ENCODE measurements around the gene PSMC2. TPM values are rescaled to one million over a fixed set of nuclear protein-coding genes. Genes with fewer than 3 reads are reported as not detected.

PSMC2 gene
- polyA plus RNA-seq, 2 of the 4 experiments (the other 2 are of a cell fraction) = 252 to 287 TPM

DNA sequence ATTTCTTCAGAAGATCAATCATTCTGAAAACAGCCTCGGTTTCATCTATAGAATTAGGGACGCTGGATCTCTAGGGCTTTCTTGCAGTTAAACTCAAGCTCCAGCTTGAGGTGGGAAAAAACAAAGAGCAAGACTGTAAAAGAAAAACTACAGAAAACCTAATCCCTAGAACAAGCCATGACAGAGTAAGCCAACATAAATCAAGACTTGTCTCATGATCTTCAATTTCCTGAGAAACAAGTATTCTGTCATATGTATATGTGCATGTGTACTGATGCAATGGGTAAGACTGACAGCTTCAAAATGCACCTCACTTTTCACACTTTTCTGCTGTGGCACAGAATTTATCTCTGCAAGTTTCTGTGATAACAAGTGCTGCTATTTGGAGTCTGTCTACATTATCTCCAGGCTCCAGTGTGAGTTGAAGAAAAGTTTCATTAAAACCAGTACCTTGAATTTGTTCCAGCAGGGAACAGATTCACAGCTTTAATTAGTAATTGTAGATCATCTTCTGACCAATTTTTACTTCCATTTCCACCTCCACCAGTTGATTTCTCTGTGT, 31.0 kb upstream of the PSMC2 start:
- ATAC-seq = no peak
- POLR2A ChIA-PET = no interaction called here
- H3K27ac ChIP-seq = no peak overlapping the region
- DNase-seq (ENCODE audit: low read depth in 1 of 2, low spot score in 1 of 2) = no peak
- H3K4me2 ChIP-seq = no peak overlapping the region
- no peak for FAIRE-seq
- no peaks in the 10 kb centered on the region for H3K4me1 ChIP-seq
- H3K4me3 ChIP-seq = no peak overlapping the region
- TF ChIP-seq, protein P1, sequence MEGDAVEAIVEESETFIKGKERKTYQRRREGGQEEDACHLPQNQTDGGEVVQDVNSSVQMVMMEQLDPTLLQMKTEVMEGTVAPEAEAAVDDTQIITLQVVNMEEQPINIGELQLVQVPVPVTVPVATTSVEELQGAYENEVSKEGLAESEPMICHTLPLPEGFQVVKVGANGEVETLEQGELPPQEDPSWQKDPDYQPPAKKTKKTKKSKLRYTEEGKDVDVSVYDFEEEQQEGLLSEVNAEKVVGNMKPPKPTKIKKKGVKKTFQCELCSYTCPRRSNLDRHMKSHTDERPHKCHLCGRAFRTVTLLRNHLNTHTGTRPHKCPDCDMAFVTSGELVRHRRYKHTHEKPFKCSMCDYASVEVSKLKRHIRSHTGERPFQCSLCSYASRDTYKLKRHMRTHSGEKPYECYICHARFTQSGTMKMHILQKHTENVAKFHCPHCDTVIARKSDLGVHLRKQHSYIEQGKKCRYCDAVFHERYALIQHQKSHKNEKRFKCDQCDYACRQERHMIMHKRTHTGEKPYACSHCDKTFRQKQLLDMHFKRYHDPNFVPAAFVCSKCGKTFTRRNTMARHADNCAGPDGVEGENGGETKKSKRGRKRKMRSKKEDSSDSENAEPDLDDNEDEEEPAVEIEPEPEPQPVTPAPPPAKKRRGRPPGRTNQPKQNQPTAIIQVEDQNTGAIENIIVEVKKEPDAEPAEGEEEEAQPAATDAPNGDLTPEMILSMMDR (IDR thresholded peaks at IDR 0.05) = no peak
- TF ChIP-seq, protein P2, sequence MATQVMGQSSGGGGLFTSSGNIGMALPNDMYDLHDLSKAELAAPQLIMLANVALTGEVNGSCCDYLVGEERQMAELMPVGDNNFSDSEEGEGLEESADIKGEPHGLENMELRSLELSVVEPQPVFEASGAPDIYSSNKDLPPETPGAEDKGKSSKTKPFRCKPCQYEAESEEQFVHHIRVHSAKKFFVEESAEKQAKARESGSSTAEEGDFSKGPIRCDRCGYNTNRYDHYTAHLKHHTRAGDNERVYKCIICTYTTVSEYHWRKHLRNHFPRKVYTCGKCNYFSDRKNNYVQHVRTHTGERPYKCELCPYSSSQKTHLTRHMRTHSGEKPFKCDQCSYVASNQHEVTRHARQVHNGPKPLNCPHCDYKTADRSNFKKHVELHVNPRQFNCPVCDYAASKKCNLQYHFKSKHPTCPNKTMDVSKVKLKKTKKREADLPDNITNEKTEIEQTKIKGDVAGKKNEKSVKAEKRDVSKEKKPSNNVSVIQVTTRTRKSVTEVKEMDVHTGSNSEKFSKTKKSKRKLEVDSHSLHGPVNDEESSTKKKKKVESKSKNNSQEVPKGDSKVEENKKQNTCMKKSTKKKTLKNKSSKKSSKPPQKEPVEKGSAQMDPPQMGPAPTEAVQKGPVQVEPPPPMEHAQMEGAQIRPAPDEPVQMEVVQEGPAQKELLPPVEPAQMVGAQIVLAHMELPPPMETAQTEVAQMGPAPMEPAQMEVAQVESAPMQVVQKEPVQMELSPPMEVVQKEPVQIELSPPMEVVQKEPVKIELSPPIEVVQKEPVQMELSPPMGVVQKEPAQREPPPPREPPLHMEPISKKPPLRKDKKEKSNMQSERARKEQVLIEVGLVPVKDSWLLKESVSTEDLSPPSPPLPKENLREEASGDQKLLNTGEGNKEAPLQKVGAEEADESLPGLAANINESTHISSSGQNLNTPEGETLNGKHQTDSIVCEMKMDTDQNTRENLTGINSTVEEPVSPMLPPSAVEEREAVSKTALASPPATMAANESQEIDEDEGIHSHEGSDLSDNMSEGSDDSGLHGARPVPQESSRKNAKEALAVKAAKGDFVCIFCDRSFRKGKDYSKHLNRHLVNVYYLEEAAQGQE (IDR thresholded peaks at IDR 0.05) = no peak
- TF ChIP-seq POLR2AphosphoS2 (conservative IDR thresholded peaks at IDR 0.05; ENCODE audit: low read length) = no peak
- H3K9me3 ChIP-seq = no peaks in the 10 kb centered on the region
- CTCF ChIA-PET = interaction anchor here (1.1 to 1.8 kb wide), 2 partner anchors 10 to 18 kb away, joined by 3 to 4 read pairs; no protein-coding TSS in a partner anchor
- WGBS (ENCODE audit: missing lambda C conversion rate) = 96% methylated on average over 2 of the region's 2 CpGs

DNA sequence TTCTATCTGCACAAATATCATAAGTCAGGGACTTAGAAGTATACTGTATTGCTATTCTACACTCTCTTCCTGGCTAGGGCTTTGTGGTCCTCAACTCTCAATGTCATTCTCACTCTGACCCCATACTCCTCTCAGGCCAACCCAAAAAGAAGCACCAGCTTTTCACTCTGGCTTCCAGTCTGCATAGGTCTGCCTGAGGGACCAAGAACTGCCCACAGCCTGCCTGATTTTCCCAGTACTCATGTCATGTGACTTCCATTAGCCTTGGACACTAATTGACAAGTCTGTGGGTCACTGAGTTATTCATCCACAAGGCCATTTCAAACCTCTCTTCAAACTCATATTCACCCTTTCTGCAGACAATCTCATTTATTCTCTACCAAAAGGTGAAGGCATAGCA, 30.4 kb upstream of the PSMC2 start:
- H3K4me1 ChIP-seq = no peaks in the 10 kb centered on the region
- DNase-seq (ENCODE audit: low read depth in 1 of 2, low spot score in 1 of 2) = no peak
- FAIRE-seq = no peak
- POLR2A ChIA-PET = no interaction called here
- no peak for TF ChIP-seq FOSB (CRISPR knock-in tag; IDR thresholded peaks at IDR 0.05)
- TF ChIP-seq NPAS2 (CRISPR knock-in tag; IDR thresholded peaks at IDR 0.05; ENCODE audit: borderline replicate concordance) = no peak
- TF ChIP-seq, protein P3, sequence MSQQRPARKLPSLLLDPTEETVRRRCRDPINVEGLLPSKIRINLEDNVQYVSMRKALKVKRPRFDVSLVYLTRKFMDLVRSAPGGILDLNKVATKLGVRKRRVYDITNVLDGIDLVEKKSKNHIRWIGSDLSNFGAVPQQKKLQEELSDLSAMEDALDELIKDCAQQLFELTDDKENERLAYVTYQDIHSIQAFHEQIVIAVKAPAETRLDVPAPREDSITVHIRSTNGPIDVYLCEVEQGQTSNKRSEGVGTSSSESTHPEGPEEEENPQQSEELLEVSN (IDR thresholded peaks at IDR 0.05; ENCODE audit: borderline replicate concordance, low read depth) = no peak
- TF ChIP-seq SMC3 (IDR thresholded peaks at IDR 0.05) = no peak
- TF ChIP-seq TFCP2L1 (CRISPR knock-in tag; IDR thresholded peaks at IDR 0.05) = no peak
- TF ChIP-seq, protein P4, sequence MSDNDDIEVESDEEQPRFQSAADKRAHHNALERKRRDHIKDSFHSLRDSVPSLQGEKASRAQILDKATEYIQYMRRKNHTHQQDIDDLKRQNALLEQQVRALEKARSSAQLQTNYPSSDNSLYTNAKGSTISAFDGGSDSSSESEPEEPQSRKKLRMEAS (IDR thresholded peaks at IDR 0.05) = no peak
- H3K4me2 ChIP-seq = no peak overlapping the region
- CTCF ChIA-PET = interaction anchor here (1.1 to 1.8 kb wide), 2 partner anchors 10 to 18 kb away, joined by 3 to 4 read pairs; no protein-coding TSS in a partner anchor
- peak in 1 of 2 experiments; percentile 37; a peak in 3 of 6 replicates for ATAC-seq
- no peak overlapping the region for H3K27ac ChIP-seq
- H3K9me3 ChIP-seq = no peaks in the 10 kb centered on the region
- no peak overlapping the region for H3K4me3 ChIP-seq

DNA sequence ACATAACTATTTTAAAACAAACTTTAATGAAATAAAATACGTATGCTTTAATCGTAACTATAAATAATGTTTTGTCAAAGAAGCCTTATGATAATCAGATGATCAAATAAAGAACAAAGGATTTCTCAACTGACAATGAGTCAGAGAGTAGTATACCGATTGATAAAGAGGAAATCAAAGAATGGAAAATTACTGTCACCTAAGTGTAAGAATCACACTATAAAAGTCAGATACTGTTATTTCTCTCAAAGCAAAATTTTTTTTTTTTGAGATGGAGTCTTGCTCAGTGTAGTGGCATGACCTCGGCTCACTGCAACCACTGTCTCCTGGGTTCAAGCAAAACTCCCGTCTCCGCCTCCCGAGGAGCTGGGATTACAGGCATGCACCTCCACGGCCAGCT, 21.7 kb upstream of the PSMC2 start:
- no peak overlapping the region for H3K4me2 ChIP-seq
- ChIA-PET CTCF (interaction anchor here (0.6 kb wide), 1 partner anchor 94 kb away, joined by 3 read pairs; no protein-coding TSS in a partner anchor), POLR2A (no interaction called here)
- no peaks in the 10 kb centered on the region for H3K4me1 ChIP-seq
- TF ChIP-seq FOXS1 (CRISPR knock-in tag; IDR thresholded peaks at IDR 0.05) (no peak), KDM1A (IDR thresholded peaks at IDR 0.05; ENCODE audit: low read depth) (no peak)
- TF ChIP-seq, protein P5, sequence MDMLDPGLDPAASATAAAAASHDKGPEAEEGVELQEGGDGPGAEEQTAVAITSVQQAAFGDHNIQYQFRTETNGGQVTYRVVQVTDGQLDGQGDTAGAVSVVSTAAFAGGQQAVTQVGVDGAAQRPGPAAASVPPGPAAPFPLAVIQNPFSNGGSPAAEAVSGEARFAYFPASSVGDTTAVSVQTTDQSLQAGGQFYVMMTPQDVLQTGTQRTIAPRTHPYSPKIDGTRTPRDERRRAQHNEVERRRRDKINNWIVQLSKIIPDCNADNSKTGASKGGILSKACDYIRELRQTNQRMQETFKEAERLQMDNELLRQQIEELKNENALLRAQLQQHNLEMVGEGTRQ (IDR thresholded peaks at IDR 0.05) = no peak
- 91% methylated on average over 8 of the region's 8 CpGs for WGBS (ENCODE audit: missing lambda C conversion rate)
- H3K9me3 ChIP-seq = no peaks in the 10 kb centered on the region
- FAIRE-seq (no peak), ATAC-seq (no peak), DNase-seq (ENCODE audit: low read depth in 1 of 2, low spot score in 1 of 2) (no peak)
- no peak overlapping the region for H3K4me3 ChIP-seq
- no peak overlapping the region for H3K27ac ChIP-seq

Measured in A549 (cell line).